ENCODE results near the gene RELCH.

The RELCH gene

DNA sequence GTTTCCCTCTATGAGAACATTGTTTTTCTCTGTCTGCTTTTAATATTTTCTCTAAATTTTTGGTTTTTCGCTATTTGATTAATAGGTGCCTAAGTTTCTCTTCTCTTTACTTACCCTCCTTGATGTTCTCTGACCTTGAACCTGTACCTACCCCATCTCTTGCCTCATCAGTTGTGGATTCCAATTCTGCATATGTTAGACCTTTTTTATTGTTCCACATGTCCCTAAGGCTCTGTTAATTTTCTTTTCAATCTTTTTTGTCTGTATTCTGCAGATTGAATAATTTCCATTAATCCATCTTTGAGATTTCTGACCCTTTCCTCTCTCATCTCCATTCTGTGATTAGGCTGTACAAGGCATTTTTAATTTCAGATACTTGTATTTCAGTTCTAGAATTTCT lies 23.1 kb downstream of the RELCH start:
- Histone ChIP-seq H3K9me2 (replicated peaks; ENCODE audit: insufficient read depth, low read length) (no peaks in the 10 kb centered on the region), H3K27me3 (replicated peaks; ENCODE audit: insufficient read depth, low read length) (no peaks in the 10 kb centered on the region), H3K27ac (ENCODE audit: low read length) (no peak overlapping the region), H3F3A (ENCODE audit: insufficient read depth, low read length) (no peaks in the 10 kb centered on the region), H3K4me1 (ENCODE audit: low read length) (no peaks in the 10 kb centered on the region), H4K20me1 (ENCODE audit: insufficient read depth, low read length) (no peaks in the 10 kb centered on the region), H3K9me3 (replicated peaks; ENCODE audit: insufficient read depth, low read length) (no peaks in the 10 kb centered on the region), H3K9ac (ENCODE audit: low read length) (no peak overlapping the region), H2AFZ (ENCODE audit: low read length) (no peak overlapping the region), H3K36me3 (replicated peaks; ENCODE audit: insufficient read depth, low read length) (no peaks in the 10 kb centered on the region; the same call in 1 of the 2 replicates), H3K4me2 (ENCODE audit: low read depth, low read length) (no peak overlapping the region), H3K79me2 (ENCODE audit: low read length) (peaks cover 52% of the 10 kb centered on the region), H3K4me3 (ENCODE audit: low read length) (no peak overlapping the region)
- TF ChIP-seq EZH2 (optimal IDR thresholded peaks at IDR 0.05; ENCODE audit: low read depth, low read length), result no peak
- TF ChIP-seq, protein P1, sequence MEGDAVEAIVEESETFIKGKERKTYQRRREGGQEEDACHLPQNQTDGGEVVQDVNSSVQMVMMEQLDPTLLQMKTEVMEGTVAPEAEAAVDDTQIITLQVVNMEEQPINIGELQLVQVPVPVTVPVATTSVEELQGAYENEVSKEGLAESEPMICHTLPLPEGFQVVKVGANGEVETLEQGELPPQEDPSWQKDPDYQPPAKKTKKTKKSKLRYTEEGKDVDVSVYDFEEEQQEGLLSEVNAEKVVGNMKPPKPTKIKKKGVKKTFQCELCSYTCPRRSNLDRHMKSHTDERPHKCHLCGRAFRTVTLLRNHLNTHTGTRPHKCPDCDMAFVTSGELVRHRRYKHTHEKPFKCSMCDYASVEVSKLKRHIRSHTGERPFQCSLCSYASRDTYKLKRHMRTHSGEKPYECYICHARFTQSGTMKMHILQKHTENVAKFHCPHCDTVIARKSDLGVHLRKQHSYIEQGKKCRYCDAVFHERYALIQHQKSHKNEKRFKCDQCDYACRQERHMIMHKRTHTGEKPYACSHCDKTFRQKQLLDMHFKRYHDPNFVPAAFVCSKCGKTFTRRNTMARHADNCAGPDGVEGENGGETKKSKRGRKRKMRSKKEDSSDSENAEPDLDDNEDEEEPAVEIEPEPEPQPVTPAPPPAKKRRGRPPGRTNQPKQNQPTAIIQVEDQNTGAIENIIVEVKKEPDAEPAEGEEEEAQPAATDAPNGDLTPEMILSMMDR (IDR thresholded peaks at IDR 0.05; ENCODE audit: low read length), result no peak
- TF ChIP-seq EZH2phosphoT487 (IDR thresholded peaks at IDR 0.05; ENCODE audit: low read length), result no peak
- no peak for DNase-seq

DNA sequence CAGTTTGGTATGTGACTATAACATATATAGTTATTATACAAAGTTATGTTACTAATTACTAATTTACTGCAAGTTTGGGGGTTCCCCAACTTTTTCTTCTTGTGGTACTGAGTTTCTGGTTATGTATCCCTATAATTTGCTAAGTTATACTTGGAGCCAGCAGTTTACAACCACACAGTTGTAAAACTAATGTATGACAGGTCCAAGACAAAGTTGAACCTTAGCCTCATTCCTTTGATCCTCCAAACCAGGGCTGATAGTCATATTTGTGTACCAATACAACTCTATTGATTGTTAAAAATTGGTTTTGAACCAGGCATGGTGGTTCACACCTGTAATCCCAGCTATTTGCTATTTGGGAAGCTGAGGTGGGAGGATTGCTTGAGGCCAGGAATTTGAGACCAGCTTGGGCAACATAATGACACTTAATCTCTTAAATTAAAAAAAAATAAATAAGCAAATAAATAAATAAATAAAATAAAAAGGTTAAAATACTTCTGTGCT lies 24.3 kb downstream of the RELCH start:
- no peaks in the 10 kb centered on the region for H3K9me2 ChIP-seq (replicated peaks; ENCODE audit: insufficient read depth, low read length)
- H3K4me2 ChIP-seq (ENCODE audit: low read depth, low read length), result no peak overlapping the region
- H3K36me3 ChIP-seq (replicated peaks; ENCODE audit: insufficient read depth, low read length), result no peaks in the 10 kb centered on the region; the same call in 1 of the 2 replicates
- no peaks in the 10 kb centered on the region for H3K4me1 ChIP-seq (ENCODE audit: low read length)
- no peak overlapping the region for H3K27ac ChIP-seq (ENCODE audit: low read length)
- no peak overlapping the region for H3K9ac ChIP-seq (ENCODE audit: low read length)
- no peak for DNase-seq
- peaks cover 41% of the 10 kb centered on the region for H3K79me2 ChIP-seq (ENCODE audit: low read length)
- H3K4me3 ChIP-seq (ENCODE audit: low read length), result no peak overlapping the region
- H2AFZ ChIP-seq (ENCODE audit: low read length), result no peak overlapping the region
- no peaks in the 10 kb centered on the region for H4K20me1 ChIP-seq (ENCODE audit: insufficient read depth, low read length)
- no peaks in the 10 kb centered on the region for H3F3A ChIP-seq (ENCODE audit: insufficient read depth, low read length)
- H3K27me3 ChIP-seq (replicated peaks; ENCODE audit: insufficient read depth, low read length), result no peaks in the 10 kb centered on the region
- TF ChIP-seq EZH2 (optimal IDR thresholded peaks at IDR 0.05; ENCODE audit: low read depth, low read length), result no peak
- TF ChIP-seq, protein P1 (IDR thresholded peaks at IDR 0.05; ENCODE audit: low read length), result no peak
- H3K9me3 ChIP-seq (replicated peaks; ENCODE audit: insufficient read depth, low read length), result no peaks in the 10 kb centered on the region

DNA sequence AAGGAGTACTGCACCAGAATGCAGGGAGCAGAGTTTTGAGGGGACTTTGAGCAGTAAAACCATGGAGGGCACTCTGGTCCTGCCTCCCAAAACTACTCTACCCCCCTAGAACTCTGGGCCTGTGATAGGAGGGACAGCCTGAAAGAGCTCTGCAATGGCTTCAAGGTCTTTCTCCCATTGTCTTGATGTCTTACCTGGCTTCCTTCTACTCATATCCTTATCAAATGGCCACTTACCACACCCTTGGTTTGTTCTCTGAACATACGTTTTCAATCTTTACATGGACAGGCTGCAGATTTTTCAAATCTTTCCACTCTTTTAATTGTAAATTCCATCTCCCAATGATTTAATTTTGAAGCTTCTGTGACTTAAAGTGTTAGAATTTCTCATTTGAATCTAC lies 27.7 kb downstream of the RELCH start:
- Histone ChIP-seq H3K27ac (ENCODE audit: low read length) (no peak overlapping the region), H3K4me3 (ENCODE audit: low read length) (no peak overlapping the region), H2AFZ (ENCODE audit: low read length) (no peak overlapping the region), H3K79me2 (ENCODE audit: low read length) (peaks cover 15% of the 10 kb centered on the region), H3K4me1 (ENCODE audit: low read length) (no peaks in the 10 kb centered on the region), H3F3A (ENCODE audit: insufficient read depth, low read length) (no peaks in the 10 kb centered on the region), H3K9me2 (replicated peaks; ENCODE audit: insufficient read depth, low read length) (no peaks in the 10 kb centered on the region), H4K20me1 (ENCODE audit: insufficient read depth, low read length) (no peaks in the 10 kb centered on the region), H3K27me3 (replicated peaks; ENCODE audit: insufficient read depth, low read length) (no peaks in the 10 kb centered on the region), H3K9me3 (replicated peaks; ENCODE audit: insufficient read depth, low read length) (no peaks in the 10 kb centered on the region), H3K9ac (ENCODE audit: low read length) (no peak overlapping the region), H3K36me3 (replicated peaks; ENCODE audit: insufficient read depth, low read length) (no peaks in the 10 kb centered on the region; the same call in 1 of the 2 replicates), H3K4me2 (ENCODE audit: low read depth, low read length) (no peak overlapping the region)
- no peak for DNase-seq
- TF ChIP-seq, protein P1 (IDR thresholded peaks at IDR 0.05; ENCODE audit: low read length), result no peak
- TF ChIP-seq EZH2phosphoT487 (IDR thresholded peaks at IDR 0.05; ENCODE audit: low read length), result no peak
- no peak for TF ChIP-seq EZH2 (optimal IDR thresholded peaks at IDR 0.05; ENCODE audit: low read depth, low read length)
